Eye (tissue), 1 donor: ENCODE results near the gene ABCF1.
"Not testable (repeated sequence)": the region's sequence is repeated elsewhere in the genome, so short reads cannot be mapped to it uniquely, and the experiment has no call there.

Source experiments
- DNase-seq: peaks from one replicate; pipeline ENCODE4 v3.0.0-alpha.2; 2015

The ABCF1 gene

DNA sequence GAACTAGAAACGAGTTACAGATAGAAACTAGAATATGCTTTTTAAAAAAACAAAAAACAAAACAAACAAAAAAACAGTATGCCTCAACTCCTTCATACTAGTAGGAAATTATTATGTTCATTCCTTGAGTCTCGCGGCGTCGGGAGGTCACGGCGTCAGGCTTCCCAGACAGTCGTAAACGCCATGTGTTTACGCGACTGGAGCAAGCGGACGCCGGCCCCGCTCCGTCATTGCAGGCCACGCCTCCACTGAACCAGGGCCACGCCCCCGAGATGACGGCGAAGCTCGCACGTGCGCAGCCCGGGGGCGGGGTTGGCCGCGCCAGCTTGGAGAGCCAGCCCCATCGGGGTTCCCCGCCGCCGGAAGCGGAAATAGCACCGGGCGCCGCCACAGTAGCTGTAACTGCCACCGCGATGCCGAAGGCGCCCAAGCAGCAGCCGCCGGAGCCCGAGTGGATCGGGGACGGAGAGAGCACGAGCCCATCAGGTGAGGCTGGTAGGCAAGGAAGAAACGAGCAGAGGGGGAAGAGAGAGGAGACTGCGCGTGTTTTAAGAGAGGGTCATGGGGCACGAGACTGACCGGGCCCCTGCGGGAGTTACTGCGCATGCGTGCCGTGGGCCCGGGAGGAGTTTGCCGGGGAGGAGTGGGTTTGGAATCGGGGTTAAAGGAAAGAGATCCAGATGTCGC, at the start of gene ABCF1:
Gene ABCF1, plus strand, starts transcription at position 368 of the 687 bp plus-strand sequence. Its CDS starts 46 bp downstream, at position 414.
- peak; percentile 99 for DNase-seq

- DNase-seq = not testable (repeated sequence)
These were observed 49.3 kb upstream of the ABCF1 start for GRCh38 chr6:30521952-30522351.

DNA sequence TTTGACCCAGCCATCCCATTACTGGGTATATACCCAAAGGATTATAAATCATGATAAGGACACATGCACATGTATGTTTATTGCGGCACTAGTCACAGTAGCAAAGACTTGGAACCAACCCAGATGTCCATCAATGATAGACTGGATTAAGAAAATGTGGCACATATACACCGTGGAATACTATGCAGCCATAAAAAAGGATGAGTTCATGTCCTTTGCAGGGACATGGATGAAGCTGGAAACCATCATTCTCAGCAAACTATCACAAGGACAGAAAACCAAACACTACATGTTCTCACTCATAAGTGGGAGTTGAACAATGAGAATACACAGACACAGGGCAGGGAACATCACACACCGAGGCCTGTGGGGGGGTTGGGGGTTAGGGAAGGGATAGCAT, 44.8 kb upstream of the ABCF1 start:
- not testable (repeated sequence) for DNase-seq

DNA sequence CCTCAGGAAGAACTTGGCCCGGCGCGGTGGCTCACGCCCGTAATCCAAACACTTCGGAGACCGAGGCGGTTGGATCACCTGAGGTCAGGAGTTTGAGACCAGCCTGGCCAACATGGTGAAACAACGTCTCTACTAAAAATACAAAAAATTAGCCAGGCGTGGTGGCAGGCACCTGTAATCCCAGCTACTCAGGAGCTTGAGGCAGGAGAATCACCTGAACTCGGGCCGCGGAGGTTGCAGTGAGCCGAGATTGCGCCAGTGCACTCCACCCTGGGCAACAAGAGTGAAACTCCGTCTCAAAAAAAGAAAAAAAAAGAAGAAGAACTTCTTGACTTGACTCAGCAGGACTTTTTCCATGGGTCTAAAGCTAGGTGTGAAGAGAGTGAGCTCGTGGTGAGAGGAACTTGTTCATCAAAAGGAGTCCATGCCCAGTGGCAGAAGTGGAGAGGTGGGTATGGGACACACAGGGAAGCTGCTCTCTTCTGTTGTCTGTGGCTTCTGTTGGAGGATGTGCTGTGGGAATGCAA, 41.8 kb upstream of the ABCF1 start:
- DNase-seq = not testable (repeated sequence)

- DNase-seq = no peak
These were observed 41.2 kb upstream of the ABCF1 start for GRCh38 chr6:30530014-30530413.

- DNase-seq = no peak
These were observed 37.6 kb upstream of the ABCF1 start for GRCh38 chr6:30533460-30534294.

DNA sequence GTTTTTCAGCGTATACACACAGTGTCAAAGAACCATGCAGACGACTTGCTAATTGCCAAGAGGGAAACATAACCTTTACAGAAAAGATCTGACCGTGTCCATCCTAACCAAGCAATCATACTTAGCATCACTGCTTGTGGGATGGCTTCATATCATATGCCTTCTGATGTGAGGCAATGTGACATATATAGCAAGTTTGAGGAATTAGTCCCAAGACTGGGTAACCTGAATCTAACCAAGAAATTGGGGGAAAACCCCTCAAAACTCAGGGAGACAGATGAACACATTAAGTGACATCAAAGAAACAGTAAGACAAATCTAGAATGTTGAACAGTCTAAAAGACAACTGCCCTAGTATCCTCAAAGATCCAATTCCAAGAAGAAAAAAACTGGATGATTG, 33.3 kb upstream of the ABCF1 start:
- no peak for DNase-seq

- DNase-seq = peak; percentile 94
These were observed 29.5 kb upstream of the ABCF1 start for GRCh38 chr6:30541515-30542403.

GRCh38 chr6:30542404-30542725, 28.9 kb upstream of the ABCF1 start:
- DNase-seq = no peak

- DNase-seq = no peak
These were observed 28.3 kb upstream of the ABCF1 start for GRCh38 chr6:30542915-30543314.

DNA sequence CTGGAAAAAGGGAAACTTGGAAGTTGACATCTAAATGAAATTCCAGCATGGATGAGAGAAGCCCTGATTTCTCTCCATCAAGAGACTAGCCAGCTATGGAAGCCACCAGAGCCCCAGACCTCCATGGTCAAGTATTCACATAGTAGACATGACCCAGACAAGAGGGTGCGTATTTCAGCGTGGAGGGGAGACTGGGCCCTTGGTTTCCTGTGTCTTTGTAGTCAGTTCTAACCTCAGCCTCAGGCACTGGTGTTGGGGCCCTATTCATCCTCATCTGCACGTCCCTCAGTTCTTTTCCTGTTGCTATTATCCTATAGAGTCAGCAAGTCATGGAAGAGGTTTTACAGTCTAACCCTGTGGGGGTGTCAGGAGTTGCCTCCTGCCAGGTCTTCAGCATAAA, 27.4 kb upstream of the ABCF1 start:
- DNase-seq = no peak

DNA sequence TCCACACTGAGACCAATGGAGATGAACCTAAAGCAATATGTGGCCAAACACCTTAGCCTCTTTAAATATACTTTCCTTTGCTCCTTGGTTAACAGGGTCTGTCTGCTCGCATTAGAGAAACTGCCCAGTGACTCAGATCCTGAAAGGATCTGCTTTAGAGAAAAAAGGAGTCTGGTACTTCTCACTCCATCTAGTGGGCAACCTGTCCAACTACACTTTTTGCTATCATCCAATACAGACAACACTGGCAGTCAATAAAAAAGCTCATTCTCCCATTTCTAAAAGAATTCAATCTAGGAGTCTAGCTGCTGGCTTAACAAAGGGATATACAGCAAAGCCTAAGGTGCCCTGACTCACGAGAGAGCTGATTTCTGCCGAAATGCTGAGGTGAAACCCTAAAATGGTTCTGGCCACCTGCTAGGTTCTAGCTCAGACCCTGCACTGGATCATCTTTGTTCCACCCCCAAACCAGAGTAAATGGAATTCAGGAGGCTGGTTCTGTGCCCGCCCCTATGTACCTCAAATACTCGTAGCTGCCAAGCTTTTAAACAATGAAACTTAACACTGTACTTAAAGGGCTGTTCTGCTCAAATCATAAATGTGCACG, 26.5 kb upstream of the ABCF1 start:
- peak; percentile 71 for DNase-seq

- DNase-seq = no peak
These were observed 23.8 kb upstream of the ABCF1 start for GRCh38 chr6:30547454-30547853.

DNA sequence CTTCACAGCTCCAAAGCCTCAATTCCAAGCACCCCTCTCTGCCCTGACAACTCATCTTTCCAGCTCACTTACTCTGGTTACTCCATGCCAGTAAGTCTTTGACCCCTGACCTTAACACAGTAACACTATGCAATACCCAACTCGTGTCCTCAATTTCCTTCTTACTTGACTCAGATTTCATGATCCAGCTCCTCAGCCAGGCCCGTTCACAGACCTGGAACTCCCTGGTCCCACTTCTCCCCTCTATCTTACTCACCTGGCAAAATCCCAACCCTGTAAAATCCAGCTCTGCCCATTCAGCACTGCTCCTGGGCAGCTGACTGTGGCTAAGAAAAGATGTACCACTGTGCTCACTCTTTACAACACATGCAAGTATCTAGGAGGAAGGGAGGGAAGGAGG, 22.9 kb upstream of the ABCF1 start:
- no peak for DNase-seq

- DNase-seq = no peak
These were observed 16.8 kb upstream of the ABCF1 start for GRCh38 chr6:30554404-30554803.

DNA sequence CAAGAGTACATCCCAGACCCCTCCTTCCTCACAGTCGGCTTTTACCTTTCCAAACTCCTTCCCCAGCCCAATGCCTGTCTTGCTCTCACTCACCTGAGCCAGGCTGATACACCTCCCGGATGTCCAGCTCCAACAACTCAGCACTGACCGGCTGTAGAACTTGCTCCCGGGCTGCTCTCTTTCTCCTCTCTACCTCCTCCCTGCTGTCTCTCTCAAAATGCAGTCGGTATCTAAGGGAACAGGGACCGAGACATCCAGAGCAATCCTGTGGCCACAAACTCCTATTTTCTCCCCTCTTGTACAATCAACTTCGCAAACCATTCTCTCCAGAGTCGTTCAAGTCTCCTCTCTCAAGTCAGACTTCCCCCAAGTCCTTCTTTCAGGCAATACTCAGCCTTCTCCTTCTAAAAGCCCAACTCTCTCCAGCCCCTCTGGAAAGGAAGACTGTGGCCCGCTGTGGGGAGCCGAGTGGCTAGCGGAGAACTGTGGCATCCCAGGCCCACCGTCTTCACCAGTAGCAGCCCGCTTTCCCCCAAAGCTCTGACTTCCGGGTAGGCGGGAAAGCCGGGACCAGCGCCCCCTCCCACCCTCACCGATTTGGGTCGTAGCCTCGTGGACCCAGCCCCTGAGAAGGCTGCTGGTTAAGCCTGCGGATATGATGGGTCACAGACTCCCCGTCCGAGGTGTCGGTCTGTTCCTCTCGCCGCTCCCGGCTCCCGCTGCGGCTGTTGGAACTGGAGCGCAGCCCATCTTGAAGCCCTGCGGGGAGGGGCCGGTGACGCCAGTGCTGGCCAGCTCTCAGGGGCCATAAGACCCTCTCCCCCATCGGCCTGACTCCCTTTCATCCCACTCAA, 16.1 kb upstream of the ABCF1 start:
- DNase-seq = no peak

GRCh38 chr6:30555816-30556065, 15.5 kb upstream of the ABCF1 start:
- peak; percentile 92 for DNase-seq

DNA sequence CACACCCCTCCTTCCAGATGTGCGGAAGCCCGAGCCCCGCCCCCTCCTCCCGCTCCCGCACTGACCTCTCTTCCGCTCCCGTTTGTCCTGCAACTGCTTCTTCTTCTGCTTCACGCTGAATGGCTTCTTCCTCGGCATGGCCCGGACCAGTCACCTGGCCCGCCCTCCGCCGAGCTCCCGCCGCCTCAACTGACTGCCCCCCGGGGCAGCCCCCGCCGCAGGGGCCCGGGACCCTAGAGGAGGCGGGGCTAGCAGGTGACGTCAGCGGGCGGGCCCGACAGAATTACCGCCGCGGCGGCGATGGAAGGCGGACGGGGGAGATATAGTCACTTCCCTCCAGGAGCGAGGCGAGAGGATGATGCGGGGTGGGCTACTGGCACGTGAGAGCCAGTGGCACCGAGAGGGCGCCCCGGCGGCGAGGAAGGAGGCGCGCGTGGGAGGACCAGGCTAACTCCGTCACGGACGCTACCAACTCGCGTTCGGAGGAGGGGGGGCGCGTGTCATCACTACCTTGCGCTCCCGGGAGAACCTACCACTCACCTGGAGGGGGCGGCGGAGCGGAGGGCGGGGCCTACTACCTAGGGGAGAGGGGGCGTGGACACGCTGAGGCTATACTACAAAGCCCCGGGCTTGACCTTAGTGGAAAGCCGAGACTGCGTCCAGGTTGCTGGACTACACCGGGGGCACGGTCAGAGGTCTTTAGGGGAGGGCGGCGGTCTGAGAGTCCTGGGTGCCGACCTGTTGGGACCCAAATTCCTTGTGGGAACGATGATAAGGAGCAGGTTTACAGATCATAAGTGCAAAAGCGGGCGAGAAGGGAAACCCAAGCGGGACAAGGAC, 15.0 kb upstream of the ABCF1 start, which contains the start of gene GNL1:
Gene GNL1, minus strand, starts transcription at position 424 of the 840 bp plus-strand sequence. Its CDS starts 286 bp downstream, at position 138.
- peak; percentile 96 for DNase-seq

- DNase-seq = peak; percentile 98
These were observed 14.1 kb upstream of the ABCF1 start, which contains the start of gene PRR3 for GRCh38 chr6:30556906-30557682. TSS of gene PRR3 (plus strand) at chr6:30557295. CDS start at chr6:30557345, 50 bp downstream.

- DNase-seq = no peak
These were observed 13.6 kb upstream of the ABCF1 start for GRCh38 chr6:30557683-30557981.
